ENCODE results near the gene TAGAP. TPM values are rescaled to one million over a fixed set of nuclear protein-coding genes. Genes with fewer than 3 reads are reported as not detected.

The TAGAP gene
- total and polyA plus RNA-seq, 9 of the 15 experiments (the other 6 are each of a cell fraction or from before 2014, with no cell fraction given) = 0.07 TPM; not detected in 8

GRCh38 chr6:159084493-159085091 is 39.8 kb upstream of the TAGAP start (continued):
- TF ChIP-seq, protein P1, sequence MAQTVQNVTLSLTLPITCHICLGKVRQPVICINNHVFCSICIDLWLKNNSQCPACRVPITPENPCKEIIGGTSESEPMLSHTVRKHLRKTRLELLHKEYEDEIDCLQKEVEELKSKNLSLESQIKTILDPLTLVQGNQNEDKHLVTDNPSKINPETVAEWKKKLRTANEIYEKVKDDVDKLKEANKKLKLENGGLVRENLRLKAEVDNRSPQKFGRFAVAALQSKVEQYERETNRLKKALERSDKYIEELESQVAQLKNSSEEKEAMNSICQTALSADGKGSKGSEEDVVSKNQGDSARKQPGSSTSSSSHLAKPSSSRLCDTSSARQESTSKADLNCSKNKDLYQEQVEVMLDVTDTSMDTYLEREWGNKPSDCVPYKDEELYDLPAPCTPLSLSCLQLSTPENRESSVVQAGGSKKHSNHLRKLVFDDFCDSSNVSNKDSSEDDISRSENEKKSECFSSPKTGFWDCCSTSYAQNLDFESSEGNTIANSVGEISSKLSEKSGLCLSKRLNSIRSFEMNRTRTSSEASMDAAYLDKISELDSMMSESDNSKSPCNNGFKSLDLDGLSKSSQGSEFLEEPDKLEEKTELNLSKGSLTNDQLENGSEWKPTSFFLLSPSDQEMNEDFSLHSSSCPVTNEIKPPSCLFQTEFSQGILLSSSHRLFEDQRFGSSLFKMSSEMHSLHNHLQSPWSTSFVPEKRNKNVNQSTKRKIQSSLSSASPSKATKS (CRISPR knock-in tag; IDR thresholded peaks at IDR 0.05) = no peak
- TF ChIP-seq MLLT1 (IDR thresholded peaks at IDR 0.05) (no peak), KDM5B (IDR thresholded peaks at IDR 0.05; ENCODE audit: insufficient replicate concordance, low read depth, low read length) (no peak), SOX6 (IDR thresholded peaks at IDR 0.05) (peak; percentile 66), PTBP1 (IDR thresholded peaks at IDR 0.05; ENCODE audit: low read depth, low read length) (no peak), DACH1 (IDR thresholded peaks at IDR 0.05; ENCODE audit: partially characterized antibody) (no peak), ZFP36 (IDR thresholded peaks at IDR 0.05; ENCODE audit: low read depth, low read length, partially characterized antibody) (no peak), SNRNP70 (optimal IDR thresholded peaks at IDR 0.05; ENCODE audit: low read depth, low read length) (no peak), CEBPG (CRISPR knock-in tag; IDR thresholded peaks at IDR 0.05) (peak; percentile 11; the same call in 1 of the 2 replicates), CEBPG (tag; conservative IDR thresholded peaks at IDR 0.05 in 1 of 2, IDR thresholded peaks at IDR 0.05 in 1 of 2) (peak; percentile 95 to 99), PHF21A (IDR thresholded peaks at IDR 0.05; ENCODE audit: borderline replicate concordance, low read depth) (no peak), PTTG1 (tag; IDR thresholded peaks at IDR 0.05; ENCODE audit: low read depth) (no peak), EP300 (IDR thresholded peaks at IDR 0.05; ENCODE audit: low read length) (0 out of 2 replicates have a peak, but pooled peaks have one; percentile 9), U2AF2 (optimal IDR thresholded peaks at IDR 0.05; ENCODE audit: low read depth, low read length) (no peak), LEF1 (IDR thresholded peaks at IDR 0.05) (no peak; the same call in 1 of the 2 replicates)
- TF ChIP-seq, protein P2, sequence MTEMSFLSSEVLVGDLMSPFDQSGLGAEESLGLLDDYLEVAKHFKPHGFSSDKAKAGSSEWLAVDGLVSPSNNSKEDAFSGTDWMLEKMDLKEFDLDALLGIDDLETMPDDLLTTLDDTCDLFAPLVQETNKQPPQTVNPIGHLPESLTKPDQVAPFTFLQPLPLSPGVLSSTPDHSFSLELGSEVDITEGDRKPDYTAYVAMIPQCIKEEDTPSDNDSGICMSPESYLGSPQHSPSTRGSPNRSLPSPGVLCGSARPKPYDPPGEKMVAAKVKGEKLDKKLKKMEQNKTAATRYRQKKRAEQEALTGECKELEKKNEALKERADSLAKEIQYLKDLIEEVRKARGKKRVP (CRISPR knock-in tag; IDR thresholded peaks at IDR 0.05) = peak; percentile 81; the same call in 1 of the 2 replicates
- TF ChIP-seq, protein P3, sequence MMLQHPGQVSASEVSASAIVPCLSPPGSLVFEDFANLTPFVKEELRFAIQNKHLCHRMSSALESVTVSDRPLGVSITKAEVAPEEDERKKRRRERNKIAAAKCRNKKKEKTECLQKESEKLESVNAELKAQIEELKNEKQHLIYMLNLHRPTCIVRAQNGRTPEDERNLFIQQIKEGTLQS (IDR thresholded peaks at IDR 0.05) = peak; percentile 92
- TF ChIP-seq, protein P3 (CRISPR knock-in tag; conservative IDR thresholded peaks at IDR 0.05) = no peak
